ENCODE data around the gene RBM42.

RBM42 gene

DNA sequence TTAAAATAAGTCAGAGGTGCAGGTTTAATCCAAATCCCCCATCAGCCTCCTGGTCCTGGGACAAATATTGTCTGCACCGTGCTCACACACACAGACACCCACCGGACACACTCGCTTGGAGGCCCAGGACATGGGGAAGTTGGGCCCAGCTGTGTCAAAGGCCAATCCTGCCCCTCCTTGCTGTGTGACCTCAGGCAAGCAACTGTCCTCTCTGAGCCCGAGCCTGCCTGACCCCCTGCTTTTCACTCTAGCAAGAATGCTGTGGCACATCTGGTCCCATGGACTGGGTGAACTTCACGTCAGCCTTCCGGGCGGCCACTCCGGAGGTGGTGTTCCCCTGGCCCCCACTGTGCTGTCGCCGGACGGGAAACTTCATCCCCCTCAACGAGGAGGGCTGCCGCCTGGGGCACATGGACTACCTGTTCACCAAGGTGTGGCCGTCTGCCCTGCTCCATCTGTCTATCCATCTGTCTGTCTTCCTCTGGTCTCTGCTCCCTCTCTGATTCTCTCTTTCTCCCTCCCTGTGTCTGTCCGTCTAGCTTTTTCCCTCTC is 46.8 kb downstream of the RBM42 start:
- Histone ChIP-seq H3K4me2 (ENCODE audit: low read length) (no peak overlapping the region), H3K27ac (ENCODE audit: low read depth, low read length) (no peak overlapping the region), H4K20me1 (ENCODE audit: control insufficient read depth, insufficient read depth, low read depth, low read length) (no peaks in the 10 kb centered on the region), H3K79me2 (ENCODE audit: control insufficient read depth, low read length) (no peaks in the 10 kb centered on the region), H3K4me3 (ENCODE audit: low read length) (no peak overlapping the region), H3K9me3 (ENCODE audit: control insufficient read depth, insufficient read depth, low read length) (no peaks in the 10 kb centered on the region), H3F3A (ENCODE audit: control insufficient read depth, insufficient read depth) (no peaks in the 10 kb centered on the region), H3K36me3 (ENCODE audit: control insufficient read depth, low read length) (no peaks in the 10 kb centered on the region), H3K27me3 (ENCODE audit: control insufficient read depth, low read length) (peaks cover 18% of the 10 kb centered on the region), H3K9me2 (replicated peaks; ENCODE audit: control insufficient read depth, low read length) (no peaks in the 10 kb centered on the region), H3K4me1 (ENCODE audit: control insufficient read depth, low read length) (no peaks in the 10 kb centered on the region)
- no peak for TF ChIP-seq EZH2phosphoT487 (IDR thresholded peaks at IDR 0.05; ENCODE audit: borderline replicate concordance, low read length)
- TF ChIP-seq, protein P1, sequence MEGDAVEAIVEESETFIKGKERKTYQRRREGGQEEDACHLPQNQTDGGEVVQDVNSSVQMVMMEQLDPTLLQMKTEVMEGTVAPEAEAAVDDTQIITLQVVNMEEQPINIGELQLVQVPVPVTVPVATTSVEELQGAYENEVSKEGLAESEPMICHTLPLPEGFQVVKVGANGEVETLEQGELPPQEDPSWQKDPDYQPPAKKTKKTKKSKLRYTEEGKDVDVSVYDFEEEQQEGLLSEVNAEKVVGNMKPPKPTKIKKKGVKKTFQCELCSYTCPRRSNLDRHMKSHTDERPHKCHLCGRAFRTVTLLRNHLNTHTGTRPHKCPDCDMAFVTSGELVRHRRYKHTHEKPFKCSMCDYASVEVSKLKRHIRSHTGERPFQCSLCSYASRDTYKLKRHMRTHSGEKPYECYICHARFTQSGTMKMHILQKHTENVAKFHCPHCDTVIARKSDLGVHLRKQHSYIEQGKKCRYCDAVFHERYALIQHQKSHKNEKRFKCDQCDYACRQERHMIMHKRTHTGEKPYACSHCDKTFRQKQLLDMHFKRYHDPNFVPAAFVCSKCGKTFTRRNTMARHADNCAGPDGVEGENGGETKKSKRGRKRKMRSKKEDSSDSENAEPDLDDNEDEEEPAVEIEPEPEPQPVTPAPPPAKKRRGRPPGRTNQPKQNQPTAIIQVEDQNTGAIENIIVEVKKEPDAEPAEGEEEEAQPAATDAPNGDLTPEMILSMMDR (IDR thresholded peaks at IDR 0.05; ENCODE audit: low read depth, low read length, poor library complexity, severe bottlenecking), result no peak

Measured in DOHH2 (cell line).